Stomach (tissue), 4 donors: ENCODE measurements around the gene EXOC3.

ENCODE experiments used
- EP300 ChIP-seq: sonication (generic); formaldehyde crosslinking; IDR thresholded peaks from one replicate; pipeline ENCODE4 v1.6.1; 2017; ENCODE audit warnings: antibody characterized with exemption
- POLR2AphosphoS5 ChIP-seq, 3 donors: sonication (generic); formaldehyde crosslinking; IDR thresholded peaks; one replicate each; pipeline ENCODE4 v1.6.1; 2016; ENCODE audit warnings: antibody characterized with exemption in 3 of 3
- TF ChIP-seq, protein P1 (sequence below), 7 experiments: fragments of 450-650 bp in 4 of 7; fragments of 200-600 bp in 3 of 7; sonication (generic) in 3 of 7; IDR thresholded peaks; one replicate each; pipeline ENCODE4 v1.5.1; 2016 to 2019; ENCODE audit warnings: antibody characterized with exemption in 7 of 7, control low read depth in 2 of 7, mild to moderate bottlenecking in 1 of 7

DNA sequence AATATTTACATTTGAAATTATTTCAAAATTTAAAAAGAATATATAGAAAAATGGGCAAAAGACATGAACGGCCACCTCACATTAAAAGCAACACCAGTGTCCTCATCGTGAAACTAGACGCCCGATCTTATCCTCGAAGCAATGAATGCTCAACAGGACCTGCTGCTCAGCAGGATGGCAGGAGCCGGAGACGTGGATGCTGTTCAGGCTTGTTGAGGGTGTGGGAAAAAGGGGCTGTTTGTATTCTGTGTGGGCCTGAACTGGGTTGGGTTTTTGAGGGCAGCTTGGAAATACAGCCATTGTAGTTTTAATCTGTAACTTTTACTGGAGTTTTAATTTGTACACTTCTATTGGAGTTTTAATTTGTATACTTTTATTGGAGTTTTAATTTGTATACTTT lies 20.3 kb downstream of the EXOC3 start:
- TF ChIP-seq EP300: no peak
- TF ChIP-seq, protein P1, sequence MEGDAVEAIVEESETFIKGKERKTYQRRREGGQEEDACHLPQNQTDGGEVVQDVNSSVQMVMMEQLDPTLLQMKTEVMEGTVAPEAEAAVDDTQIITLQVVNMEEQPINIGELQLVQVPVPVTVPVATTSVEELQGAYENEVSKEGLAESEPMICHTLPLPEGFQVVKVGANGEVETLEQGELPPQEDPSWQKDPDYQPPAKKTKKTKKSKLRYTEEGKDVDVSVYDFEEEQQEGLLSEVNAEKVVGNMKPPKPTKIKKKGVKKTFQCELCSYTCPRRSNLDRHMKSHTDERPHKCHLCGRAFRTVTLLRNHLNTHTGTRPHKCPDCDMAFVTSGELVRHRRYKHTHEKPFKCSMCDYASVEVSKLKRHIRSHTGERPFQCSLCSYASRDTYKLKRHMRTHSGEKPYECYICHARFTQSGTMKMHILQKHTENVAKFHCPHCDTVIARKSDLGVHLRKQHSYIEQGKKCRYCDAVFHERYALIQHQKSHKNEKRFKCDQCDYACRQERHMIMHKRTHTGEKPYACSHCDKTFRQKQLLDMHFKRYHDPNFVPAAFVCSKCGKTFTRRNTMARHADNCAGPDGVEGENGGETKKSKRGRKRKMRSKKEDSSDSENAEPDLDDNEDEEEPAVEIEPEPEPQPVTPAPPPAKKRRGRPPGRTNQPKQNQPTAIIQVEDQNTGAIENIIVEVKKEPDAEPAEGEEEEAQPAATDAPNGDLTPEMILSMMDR (IDR thresholded peaks at IDR 0.05): no peak
- no peak for TF ChIP-seq POLR2AphosphoS5 (IDR thresholded peaks at IDR 0.05)
